Activated CD4-positive, alpha-beta T cell treated with anti-CD3 and anti-CD28 coated beads for 24 hours (primary cell): ENCODE data around the gene TTR.

Experiments
- DNase-seq, 2 donors: peaks; one replicate each; pipeline ENCODE4 v3.0.0-alpha.2; 2020; ENCODE audit warnings: low read depth in 2 of 2

The TTR gene

GRCh38 chr18:31591628-31592027 lies at the start of gene TTR:
TTR (plus strand) TSS chr18:31591877; CDS start chr18:31591903, 26 bp downstream.
- DNase-seq = no peak

GRCh38 chr18:31546476-31546875 lies 45.2 kb upstream of the TTR start:
- no peak for DNase-seq

GRCh38 chr18:31548853-31549252 lies 42.8 kb upstream of the TTR start:
- no peak for DNase-seq

GRCh38 chr18:31549416-31549815 lies 42.3 kb upstream of the TTR start:
- DNase-seq = no peak

GRCh38 chr18:31551883-31552282 lies 39.8 kb upstream of the TTR start:
- DNase-seq = no peak

GRCh38 chr18:31553800-31554199 lies 37.9 kb upstream of the TTR start:
- no peak for DNase-seq

GRCh38 chr18:31554776-31555175 lies 36.9 kb upstream of the TTR start:
- DNase-seq = no peak

GRCh38 chr18:31555971-31556747 lies 35.5 kb upstream of the TTR start:
- peak in 1 of 2 donors; percentile 18 for DNase-seq

- no peak for DNase-seq
These were observed 34.2 kb upstream of the TTR start for GRCh38 chr18:31557446-31557845.

- no peak for DNase-seq
These were observed 33.1 kb upstream of the TTR start for GRCh38 chr18:31558567-31558966.

GRCh38 chr18:31562726-31563125 lies 29.0 kb upstream of the TTR start:
- no peak for DNase-seq

GRCh38 chr18:31563778-31564177 lies 27.9 kb upstream of the TTR start:
- DNase-seq = no peak

- DNase-seq = no peak
These were observed 26.3 kb upstream of the TTR start for GRCh38 chr18:31565345-31565744.

- no peak for DNase-seq
These were observed 25.7 kb upstream of the TTR start for GRCh38 chr18:31565782-31566512.

GRCh38 chr18:31566576-31567306 lies 24.9 kb upstream of the TTR start:
- no peak for DNase-seq

- no peak for DNase-seq
These were observed 19.3 kb upstream of the TTR start for GRCh38 chr18:31572368-31572767.

GRCh38 chr18:31573051-31573450 lies 18.6 kb upstream of the TTR start:
- DNase-seq = no peak

GRCh38 chr18:31574359-31574758 lies 17.3 kb upstream of the TTR start:
- DNase-seq = no peak

GRCh38 chr18:31575515-31576257 lies 16.0 kb upstream of the TTR start:
- no peak for DNase-seq

GRCh38 chr18:31576670-31577069 lies 15.0 kb upstream of the TTR start:
- no peak for DNase-seq

- no peak for DNase-seq
These were observed 14.5 kb upstream of the TTR start for GRCh38 chr18:31577195-31577594.

GRCh38 chr18:31578126-31578525 lies 13.6 kb upstream of the TTR start:
- DNase-seq = no peak
